ENCODE data around the gene RFX6. TPM values are rescaled to one million over a fixed set of nuclear protein-coding genes. Genes with fewer than 3 reads are reported as not detected.

Gene RFX6
- polyA plus RNA-seq, 1 of the 3 experiments (the other 2 are of a cell fraction), result not detected

DNA sequence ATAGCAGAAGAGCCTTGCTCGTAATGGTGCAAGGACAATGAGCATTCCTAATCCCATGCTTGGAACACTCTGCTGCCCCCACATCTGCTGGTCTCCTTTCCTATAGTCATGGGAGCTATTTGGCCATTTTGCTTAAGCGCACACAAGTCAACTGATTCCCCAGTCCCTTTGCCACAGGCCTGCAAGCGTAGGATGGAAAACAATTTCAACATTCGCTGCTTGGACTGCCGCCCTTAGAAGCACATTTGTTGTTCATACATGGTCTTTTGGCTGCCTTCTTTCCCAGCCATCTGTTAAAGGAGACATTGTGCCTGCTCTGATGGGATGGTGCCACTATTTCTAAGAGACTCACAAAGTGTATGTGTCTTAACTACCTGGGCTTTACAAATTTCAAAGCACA lies 96.9 kb downstream of the RFX6 start:
- H3K79me2 ChIP-seq (ENCODE audit: insufficient read depth), result no peaks in the 10 kb centered on the region
- 22% methylated on average over 5 of the region's 5 CpGs for WGBS (ENCODE audit: low lambda C conversion rate)
- H3K36me3 ChIP-seq (replicated peaks in 1 of 2; ENCODE audit: control insufficient read depth in 1 of 2, insufficient read depth in 2 of 2, low read length in 1 of 2), result no peaks in the 10 kb centered on the region
- POLR2A ChIA-PET, result no interaction called here
- no peaks in the 10 kb centered on the region for H3K9me3 ChIP-seq
- H3K9ac ChIP-seq, result no peak overlapping the region
- H3K4me2 ChIP-seq, result no peak overlapping the region
- no peaks in the 10 kb centered on the region for H3K4me1 ChIP-seq (ENCODE audit: control insufficient read depth in 1 of 2, insufficient read depth in 2 of 2, low read depth in 1 of 2, low read length in 1 of 2)
- H3K4me3 ChIP-seq (ENCODE audit: low read depth in 2 of 2, low read length in 1 of 2), result no peak overlapping the region
- no peak for DNase-seq
- H4K20me1 ChIP-seq (ENCODE audit: insufficient read depth), result no peaks in the 10 kb centered on the region
- no peaks in the 10 kb centered on the region; the same call in 1 of the 2 replicates for H3K27me3 ChIP-seq (ENCODE audit: insufficient read depth)
- TF ChIP-seq FOXJ3 (CRISPR knock-in tag; IDR thresholded peaks at IDR 0.05) (no peak), JUND (IDR thresholded peaks at IDR 0.05) (no peak), RXRA (IDR thresholded peaks at IDR 0.05; ENCODE audit: borderline replicate concordance, low read depth) (no peak), YY1 (IDR thresholded peaks at IDR 0.05; ENCODE audit: low read depth) (no peak), RFX5 (IDR thresholded peaks at IDR 0.05; ENCODE audit: low read length) (no peak), TCF12 (IDR thresholded peaks at IDR 0.05) (no peak), POLR2AphosphoS5 (IDR thresholded peaks at IDR 0.05; ENCODE audit: low read depth, low read length) (no peak), TAF1 (IDR thresholded peaks at IDR 0.05; ENCODE audit: borderline replicate concordance, low read depth, low read length) (no peak), RCOR1 (IDR thresholded peaks at IDR 0.05; ENCODE audit: low read length) (no peak), SMC3 (IDR thresholded peaks at IDR 0.05; ENCODE audit: low read depth, low read length) (no peak), SIN3A (IDR thresholded peaks at IDR 0.05; ENCODE audit: borderline replicate concordance, low read depth, low read length) (no peak), ELF1 (IDR thresholded peaks at IDR 0.05) (no peak)
- TF ChIP-seq, protein P1, sequence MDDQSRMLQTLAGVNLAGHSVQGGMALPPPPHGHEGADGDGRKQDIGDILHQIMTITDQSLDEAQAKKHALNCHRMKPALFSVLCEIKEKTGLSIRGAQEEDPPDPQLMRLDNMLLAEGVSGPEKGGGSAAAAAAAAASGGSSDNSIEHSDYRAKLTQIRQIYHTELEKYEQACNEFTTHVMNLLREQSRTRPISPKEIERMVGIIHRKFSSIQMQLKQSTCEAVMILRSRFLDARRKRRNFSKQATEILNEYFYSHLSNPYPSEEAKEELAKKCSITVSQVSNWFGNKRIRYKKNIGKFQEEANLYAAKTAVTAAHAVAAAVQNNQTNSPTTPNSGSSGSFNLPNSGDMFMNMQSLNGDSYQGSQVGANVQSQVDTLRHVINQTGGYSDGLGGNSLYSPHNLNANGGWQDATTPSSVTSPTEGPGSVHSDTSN (IDR thresholded peaks at IDR 0.05), result no peak
- no peaks in the 10 kb centered on the region for H3F3A ChIP-seq (replicated peaks; ENCODE audit: insufficient read depth)
- no peak overlapping the region for H3K27ac ChIP-seq (ENCODE audit: low read depth in 2 of 2, low read length in 1 of 2)
- CTCF ChIA-PET, result no interaction called here
- H2AFZ ChIP-seq (ENCODE audit: low read depth), result no peak overlapping the region
- no peaks in the 10 kb centered on the region for H3K9me2 ChIP-seq

DNA sequence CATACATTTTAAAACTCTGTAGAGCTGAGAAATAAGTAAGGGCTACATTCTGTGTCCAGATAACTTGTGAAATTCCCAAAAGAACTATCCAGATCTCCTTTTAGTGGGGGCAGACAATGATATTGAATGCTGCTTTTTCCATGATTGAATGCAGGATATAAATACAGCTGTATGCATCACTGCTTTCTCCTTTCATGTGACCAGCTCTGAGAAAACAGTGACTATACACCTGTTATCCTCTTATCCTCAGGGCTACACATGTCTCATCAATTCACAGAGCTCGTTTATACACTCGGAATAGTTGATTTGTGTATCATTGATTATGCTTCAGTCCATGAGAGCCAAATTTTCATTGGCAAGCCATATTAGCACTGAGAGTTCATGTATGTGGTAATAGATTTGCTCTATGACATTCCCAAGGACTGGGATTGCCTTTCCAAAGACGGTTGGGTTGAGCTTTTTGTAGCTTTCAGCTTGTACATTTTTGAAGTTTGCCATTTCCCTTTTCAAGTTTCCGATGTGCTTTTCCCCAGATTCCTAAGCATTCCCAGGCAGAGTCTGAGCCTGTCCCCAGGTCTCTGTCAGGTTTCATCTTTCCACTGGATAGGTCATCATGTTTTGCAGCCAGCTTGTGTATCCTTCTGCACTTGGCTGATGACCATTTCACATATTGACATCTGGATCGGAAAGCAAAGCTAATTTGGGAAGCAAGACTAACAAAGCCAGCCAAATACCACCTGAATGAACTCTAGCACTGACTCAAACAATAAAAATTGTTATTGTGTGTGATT lies 97.7 kb downstream of the RFX6 start:
- no peak for DNase-seq
- Histone ChIP-seq H4K20me1 (ENCODE audit: insufficient read depth) (no peaks in the 10 kb centered on the region), H3K27ac (ENCODE audit: low read depth in 2 of 2, low read length in 1 of 2) (no peak overlapping the region), H2AFZ (ENCODE audit: low read depth) (no peak overlapping the region), H3K27me3 (ENCODE audit: insufficient read depth) (no peaks in the 10 kb centered on the region; the same call in 1 of the 2 replicates), H3K9me2 (no peaks in the 10 kb centered on the region), H3K36me3 (replicated peaks in 1 of 2; ENCODE audit: control insufficient read depth in 1 of 2, insufficient read depth in 2 of 2, low read length in 1 of 2) (no peaks in the 10 kb centered on the region), H3K9ac (no peak overlapping the region), H3K4me1 (ENCODE audit: control insufficient read depth in 1 of 2, insufficient read depth in 2 of 2, low read depth in 1 of 2, low read length in 1 of 2) (no peaks in the 10 kb centered on the region), H3K4me2 (no peak overlapping the region), H3K79me2 (ENCODE audit: insufficient read depth) (no peaks in the 10 kb centered on the region), H3K9me3 (no peaks in the 10 kb centered on the region), H3K4me3 (ENCODE audit: low read depth in 2 of 2, low read length in 1 of 2) (no peak overlapping the region), H3F3A (replicated peaks; ENCODE audit: insufficient read depth) (no peaks in the 10 kb centered on the region)
- POLR2A ChIA-PET, result no interaction called here
- 6% methylated on average over 5 of the region's 5 CpGs for WGBS (ENCODE audit: low lambda C conversion rate)
- CTCF ChIA-PET, result no interaction called here
- TF ChIP-seq ELF1 (IDR thresholded peaks at IDR 0.05) (no peak), TAF1 (IDR thresholded peaks at IDR 0.05; ENCODE audit: borderline replicate concordance, low read depth, low read length) (no peak), NFIC (IDR thresholded peaks at IDR 0.05; ENCODE audit: borderline replicate concordance) (no peak), EP300 (IDR thresholded peaks at IDR 0.05; ENCODE audit: borderline replicate concordance in 1 of 2, low read depth in 1 of 2, low read length in 1 of 2) (no peak), SIN3A (IDR thresholded peaks at IDR 0.05; ENCODE audit: borderline replicate concordance, low read depth, low read length) (no peak)

Data from SK-N-SH (cell line).